GM10248 (cell line): ENCODE results near the gene FNIP1.

ENCODE experiments used
- CTCF ChIA-PET: fragments of 300-600 bp; sonication (Branson Sonifier 250); formaldehyde crosslinking; extraction: SDS; loops from one replicate; lab custom pipeline; 2021; ENCODE audit warnings: antibody characterized with exemption; lab: Yijun Ruan, JAX
- POLR2A ChIA-PET: fragments of 350-650 bp; sonication (Branson Sonifier 250); formaldehyde crosslinking; extraction: SDS; loops from one replicate; lab custom pipeline; 2020; ENCODE audit warnings: antibody characterized with exemption; lab: Yijun Ruan, JAX
- DNase-seq: peaks from one replicate; pipeline ENCODE4 v3.0.0; 2012; ENCODE audit errors: extremely low spot score
- TF ChIP-seq, protein P1 (sequence below): IDR thresholded peaks from 2 replicates; pipeline ENCODE4 v1.5.1; 2012; ENCODE audit warnings: mild to moderate bottlenecking, low read depth; ENCODE audit errors: extremely low read depth, missing control alignments, control extremely low read depth

FNIP1 gene

DNA sequence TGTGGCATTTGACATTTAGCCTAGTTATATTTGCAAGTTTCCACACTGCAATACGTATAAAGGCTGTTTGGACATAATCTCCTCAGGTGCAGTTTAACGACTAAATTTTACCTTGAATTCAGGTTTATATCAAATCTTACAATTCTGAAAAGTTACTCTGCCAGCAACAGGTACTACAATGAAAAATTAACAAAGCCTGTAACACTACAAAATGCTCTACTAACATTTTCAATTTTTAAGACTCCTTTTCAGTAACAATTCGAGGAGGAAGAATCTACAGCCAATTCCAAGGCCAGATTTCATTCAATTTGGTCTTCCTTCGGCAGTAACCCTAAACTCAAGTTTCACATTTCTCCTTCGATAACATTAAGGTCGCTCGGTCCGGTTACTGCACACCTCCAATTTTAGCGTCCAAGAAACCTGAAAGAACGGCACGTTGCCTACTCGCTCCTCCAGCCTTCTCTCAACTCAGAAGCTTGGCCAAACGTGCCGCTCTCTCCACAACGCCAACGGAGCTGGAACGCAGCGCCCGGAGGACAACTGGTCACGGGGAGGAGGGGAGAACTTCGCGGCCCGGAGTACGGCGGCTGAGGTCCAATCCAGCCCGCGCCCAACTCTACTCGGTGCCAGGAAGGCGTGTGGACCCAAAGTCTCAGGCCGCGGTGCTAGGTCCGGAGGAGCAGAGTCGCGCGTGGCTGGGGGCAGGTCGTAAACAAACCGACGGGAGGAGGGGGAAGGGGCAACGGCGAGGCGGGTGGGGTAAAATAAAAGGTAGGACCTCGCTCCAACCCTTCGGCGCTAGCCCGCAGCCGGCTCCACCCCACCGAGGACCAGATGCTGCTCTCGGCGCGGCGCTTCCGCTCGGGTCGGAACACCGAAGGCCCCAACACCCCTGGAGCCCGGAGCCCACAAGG is 681 bp downstream of the FNIP1 start:
- POLR2A ChIA-PET: interaction anchor here (1.1 to 1.6 kb wide), 3 partner anchors 14 to 210 kb away, joined by 3 to 8 read pairs (median 3); no protein-coding TSS in a partner anchor
- TF ChIP-seq, protein P1, sequence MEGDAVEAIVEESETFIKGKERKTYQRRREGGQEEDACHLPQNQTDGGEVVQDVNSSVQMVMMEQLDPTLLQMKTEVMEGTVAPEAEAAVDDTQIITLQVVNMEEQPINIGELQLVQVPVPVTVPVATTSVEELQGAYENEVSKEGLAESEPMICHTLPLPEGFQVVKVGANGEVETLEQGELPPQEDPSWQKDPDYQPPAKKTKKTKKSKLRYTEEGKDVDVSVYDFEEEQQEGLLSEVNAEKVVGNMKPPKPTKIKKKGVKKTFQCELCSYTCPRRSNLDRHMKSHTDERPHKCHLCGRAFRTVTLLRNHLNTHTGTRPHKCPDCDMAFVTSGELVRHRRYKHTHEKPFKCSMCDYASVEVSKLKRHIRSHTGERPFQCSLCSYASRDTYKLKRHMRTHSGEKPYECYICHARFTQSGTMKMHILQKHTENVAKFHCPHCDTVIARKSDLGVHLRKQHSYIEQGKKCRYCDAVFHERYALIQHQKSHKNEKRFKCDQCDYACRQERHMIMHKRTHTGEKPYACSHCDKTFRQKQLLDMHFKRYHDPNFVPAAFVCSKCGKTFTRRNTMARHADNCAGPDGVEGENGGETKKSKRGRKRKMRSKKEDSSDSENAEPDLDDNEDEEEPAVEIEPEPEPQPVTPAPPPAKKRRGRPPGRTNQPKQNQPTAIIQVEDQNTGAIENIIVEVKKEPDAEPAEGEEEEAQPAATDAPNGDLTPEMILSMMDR: no peak
- DNase-seq: peak; percentile 40
- CTCF ChIA-PET: interaction anchor here (1.5 to 4.4 kb wide), 2 partner anchors 11 to 14 kb away, joined by 5 to 19 read pairs; no protein-coding TSS in a partner anchor

DNA sequence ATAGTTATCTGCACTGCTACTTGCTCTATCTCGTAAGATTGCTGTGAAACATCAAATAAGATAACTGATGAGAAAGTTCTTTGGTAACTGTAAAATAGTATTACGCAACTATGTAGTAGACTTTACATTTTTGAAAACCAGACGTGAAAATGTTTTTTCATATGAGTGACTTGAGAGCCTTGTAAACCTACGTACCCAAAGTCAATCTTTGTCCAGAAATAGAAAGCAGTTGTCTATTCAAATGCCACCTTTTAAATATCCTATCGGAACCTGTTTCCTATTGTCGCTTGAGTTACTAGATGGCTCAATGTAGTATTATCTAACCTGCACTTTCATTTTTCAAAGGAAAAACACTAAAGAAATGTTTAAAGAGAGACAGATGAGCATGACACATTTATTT is 1.6 kb downstream of the FNIP1 start:
- CTCF ChIA-PET: no interaction called here
- TF ChIP-seq, protein P1: no peak
- no peak for DNase-seq
- POLR2A ChIA-PET: no interaction called here

DNA sequence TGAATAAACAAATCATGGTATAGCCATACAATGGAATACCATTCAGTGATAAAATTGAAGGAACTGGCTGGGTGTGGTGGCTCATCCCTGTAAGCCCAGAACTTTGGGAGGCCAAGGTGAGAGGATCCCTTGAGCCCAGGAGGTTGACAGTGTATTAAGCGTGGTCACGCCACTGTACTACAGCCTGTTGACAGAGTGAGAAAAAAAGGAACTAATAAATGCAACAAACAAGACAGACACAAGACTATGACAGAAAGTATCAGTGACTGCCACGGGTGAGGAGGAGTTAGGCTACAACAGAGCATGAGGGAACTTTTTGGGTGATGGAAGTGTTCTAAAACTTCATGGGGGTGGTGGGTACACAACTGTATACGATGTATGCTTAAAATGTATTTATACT is 2.2 kb downstream of the FNIP1 start:
- POLR2A ChIA-PET: no interaction called here
- CTCF ChIA-PET: no interaction called here
- TF ChIP-seq, protein P1: no peak
- DNase-seq: peak; percentile 20

DNA sequence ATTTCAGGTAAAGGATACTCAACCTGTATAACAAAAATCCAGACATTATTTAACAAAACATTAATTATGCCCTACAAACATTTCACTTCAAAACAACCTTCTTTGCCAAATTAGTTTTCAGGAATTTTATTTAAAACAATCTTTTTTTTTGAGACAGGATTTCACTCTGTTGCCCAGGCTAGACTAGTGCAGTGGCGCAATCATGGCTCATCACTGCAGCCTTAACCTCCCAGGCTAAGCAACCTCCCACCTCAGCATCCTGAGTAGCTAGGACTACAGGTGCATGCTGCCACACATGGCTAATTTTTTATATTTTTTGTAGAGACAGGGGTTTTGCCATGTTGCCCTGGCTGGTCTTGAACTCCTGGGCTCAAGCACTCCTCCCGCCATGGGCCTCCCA is 3.9 kb downstream of the FNIP1 start:
- TF ChIP-seq, protein P1: no peak
- ChIA-PET CTCF (no interaction called here), POLR2A (no interaction called here)
- DNase-seq: no peak

DNA sequence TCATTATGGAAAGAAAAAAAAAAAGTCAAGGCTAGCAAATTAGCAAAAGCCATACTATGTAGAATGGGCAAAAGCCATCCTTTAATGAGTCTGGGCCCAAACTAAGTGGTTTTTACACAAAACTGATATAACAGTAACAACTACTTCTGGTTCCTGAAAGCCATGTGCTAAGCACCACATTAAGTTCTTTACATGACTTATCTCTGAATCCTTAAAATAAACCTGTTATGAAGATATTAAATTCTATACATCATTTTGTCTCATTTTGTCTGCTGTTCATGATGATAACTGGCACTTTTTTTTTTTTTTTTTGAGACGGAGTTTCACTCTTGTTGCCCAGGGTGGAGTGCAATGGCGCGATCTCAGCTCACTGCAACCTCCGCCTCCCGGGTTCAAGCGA is 5.0 kb downstream of the FNIP1 start:
- ChIA-PET POLR2A (no interaction called here), CTCF (no interaction called here)
- TF ChIP-seq, protein P1: no peak
- DNase-seq: no peak

DNA sequence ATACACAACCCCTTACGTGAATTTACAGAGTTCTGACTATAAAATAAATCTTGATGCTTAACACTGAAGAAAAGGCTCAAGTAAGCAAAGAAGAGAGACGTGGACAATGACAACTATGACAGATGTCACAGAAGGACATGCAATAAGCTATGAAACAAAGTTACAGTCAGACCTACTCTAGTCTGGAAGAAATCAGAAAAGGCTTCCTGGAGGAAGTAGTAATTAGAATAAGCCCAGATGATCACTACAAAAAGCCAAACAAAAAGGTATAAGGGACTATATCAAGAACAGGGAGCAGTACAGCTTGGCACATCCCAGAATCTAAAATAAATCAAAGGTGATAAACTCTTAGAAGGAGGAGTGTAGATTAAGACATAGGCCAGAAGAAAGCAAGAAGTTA is 6.3 kb downstream of the FNIP1 start:
- CTCF ChIA-PET: interaction anchor here (1.3 to 1.6 kb wide), 2 partner anchors 16 kb away, joined by 3 read pairs; no protein-coding TSS in a partner anchor
- POLR2A ChIA-PET: interaction anchor here (0.7 kb wide), 2 partner anchors 125 to 268 kb away, joined by 3 to 6 read pairs; no protein-coding TSS in a partner anchor
- no peak for DNase-seq
- TF ChIP-seq, protein P1: no peak
